Measurements from ENCODE around the gene RBP7.
A peak's percentile ranks its signal among the peaks of the same experiment; 100 is the strongest.

Gene RBP7

DNA sequence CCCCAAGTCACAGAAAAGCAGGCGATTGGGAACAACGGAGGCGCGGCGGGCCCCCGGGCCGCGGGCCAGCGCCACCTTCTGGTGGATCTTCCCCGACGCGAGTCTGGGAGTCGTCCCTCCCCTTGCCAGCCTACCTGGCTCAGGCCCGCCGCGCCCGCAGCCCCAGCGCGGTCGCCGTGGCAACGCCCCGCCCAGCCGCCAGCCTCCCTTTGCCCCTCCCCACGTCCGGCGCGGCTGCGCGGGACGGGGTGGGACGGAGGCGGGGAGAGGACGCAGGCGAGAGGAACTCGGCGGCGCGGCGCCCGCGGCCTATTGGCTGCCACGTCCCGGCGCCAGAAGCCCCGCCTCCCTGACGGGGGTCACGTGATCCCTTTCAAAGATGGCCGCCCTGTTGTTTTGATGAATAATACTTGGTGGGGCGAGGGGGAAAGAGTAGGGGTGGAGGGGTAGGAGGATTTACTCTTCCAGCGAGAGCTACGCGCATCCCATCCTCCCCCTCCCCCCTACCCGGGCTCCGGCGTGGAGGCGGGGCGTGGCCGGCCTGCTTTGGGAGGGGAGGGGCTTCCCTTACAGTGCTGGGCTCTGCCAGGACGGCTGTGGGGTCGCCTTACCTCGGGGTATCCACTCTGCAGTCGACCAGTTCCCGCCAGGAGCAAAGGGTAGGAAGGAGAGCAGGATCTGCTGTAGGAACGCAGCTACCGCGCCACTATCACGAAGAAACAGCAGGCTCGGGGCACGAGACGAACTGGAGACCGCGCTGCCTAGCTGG lies 35.7 kb downstream of the RBP7 start, which contains the start of gene UBE4B:
Gene UBE4B, plus strand, starts transcription at position 369 of the 769 bp plus-strand sequence. CDS start 713 bp downstream, outside the sequence.
- peak; percentile 99 for DNase-seq

DNA sequence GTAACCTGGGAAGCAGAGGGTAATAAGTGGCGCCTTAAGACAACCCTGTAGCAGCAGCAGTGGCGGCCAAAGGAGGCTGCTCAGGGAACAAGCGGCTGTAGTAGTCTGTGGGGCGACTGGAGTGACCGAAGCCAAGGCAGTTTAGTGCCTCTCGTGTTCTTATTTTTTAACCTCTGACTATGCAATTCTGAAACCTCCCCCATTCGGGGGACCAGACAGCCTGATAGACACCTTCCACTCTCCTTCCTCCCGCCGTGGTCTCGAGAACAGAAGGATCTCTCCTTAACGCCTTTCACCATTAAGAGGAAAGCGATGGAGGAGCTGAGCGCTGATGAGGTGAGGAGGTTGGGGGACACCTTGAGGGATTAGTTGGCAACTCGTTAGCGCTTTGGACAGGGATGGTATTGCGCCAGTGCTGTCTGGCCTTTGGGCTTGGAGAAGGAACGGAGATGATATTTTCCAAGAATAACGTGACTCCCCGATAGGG lies 36.4 kb downstream of the RBP7 start:
- DNase-seq = no peak

DNA sequence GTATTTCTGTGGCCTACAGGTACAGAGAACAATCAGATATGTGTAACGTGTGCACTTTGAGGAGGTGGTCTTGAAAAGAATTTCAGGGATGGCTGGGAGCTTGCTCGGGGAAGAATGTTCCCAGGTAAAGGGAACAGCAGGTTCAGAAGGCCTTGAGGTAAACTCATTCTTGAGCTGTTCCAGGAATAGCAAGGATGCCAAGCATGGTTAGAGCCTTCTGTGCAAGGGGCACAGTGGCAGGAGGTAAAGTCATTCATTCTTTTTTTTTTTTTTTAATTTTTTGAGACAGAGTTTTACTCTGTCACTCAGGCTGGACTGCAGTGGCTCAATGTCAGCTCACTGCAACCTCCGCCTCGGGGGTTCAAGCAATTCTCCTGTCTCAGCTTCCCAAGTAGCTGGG lies 45.7 kb downstream of the RBP7 start:
- no peak for DNase-seq

DNA sequence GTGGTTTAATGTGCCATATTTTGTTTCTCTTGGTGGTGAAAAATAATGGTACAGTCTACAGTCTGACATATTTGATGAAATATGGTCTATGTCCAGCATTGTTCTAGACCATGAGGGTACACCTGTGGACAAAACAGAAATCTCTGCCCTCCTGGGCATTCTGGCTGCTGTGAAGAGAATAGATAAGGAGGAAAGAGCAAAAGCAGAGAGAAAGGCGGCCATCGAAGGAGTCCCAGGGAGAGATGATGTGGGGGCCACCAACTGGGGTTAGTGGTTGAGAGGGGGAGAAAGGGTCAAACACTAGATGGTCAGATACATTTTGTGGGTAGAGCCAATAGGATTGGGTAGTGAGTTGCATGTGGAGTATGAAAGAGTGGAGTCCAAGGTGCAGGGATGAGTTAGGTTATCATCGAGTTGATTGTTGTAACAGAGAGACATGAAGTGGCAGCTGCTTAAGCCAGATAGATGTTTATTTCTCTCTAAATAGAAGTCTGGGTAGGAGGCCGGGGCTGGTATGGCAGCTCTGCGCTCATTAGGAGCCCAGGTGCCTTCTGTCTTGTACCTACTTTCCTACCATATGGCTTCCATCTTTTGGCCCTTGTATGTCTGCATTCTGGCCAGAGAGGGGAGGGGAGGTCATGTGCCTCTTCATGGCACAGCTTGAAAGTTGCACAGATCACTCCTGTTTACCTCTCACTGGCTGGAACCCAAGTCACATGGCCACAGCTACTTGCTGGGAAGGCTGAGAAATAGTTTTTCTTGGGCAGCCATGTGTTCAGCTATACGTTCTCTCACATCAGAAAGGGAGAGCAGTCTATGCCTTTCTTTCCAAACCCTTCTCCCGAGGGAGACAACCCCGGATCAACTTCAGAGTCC lies 48.7 kb downstream of the RBP7 start:
- no peak for DNase-seq

DNA sequence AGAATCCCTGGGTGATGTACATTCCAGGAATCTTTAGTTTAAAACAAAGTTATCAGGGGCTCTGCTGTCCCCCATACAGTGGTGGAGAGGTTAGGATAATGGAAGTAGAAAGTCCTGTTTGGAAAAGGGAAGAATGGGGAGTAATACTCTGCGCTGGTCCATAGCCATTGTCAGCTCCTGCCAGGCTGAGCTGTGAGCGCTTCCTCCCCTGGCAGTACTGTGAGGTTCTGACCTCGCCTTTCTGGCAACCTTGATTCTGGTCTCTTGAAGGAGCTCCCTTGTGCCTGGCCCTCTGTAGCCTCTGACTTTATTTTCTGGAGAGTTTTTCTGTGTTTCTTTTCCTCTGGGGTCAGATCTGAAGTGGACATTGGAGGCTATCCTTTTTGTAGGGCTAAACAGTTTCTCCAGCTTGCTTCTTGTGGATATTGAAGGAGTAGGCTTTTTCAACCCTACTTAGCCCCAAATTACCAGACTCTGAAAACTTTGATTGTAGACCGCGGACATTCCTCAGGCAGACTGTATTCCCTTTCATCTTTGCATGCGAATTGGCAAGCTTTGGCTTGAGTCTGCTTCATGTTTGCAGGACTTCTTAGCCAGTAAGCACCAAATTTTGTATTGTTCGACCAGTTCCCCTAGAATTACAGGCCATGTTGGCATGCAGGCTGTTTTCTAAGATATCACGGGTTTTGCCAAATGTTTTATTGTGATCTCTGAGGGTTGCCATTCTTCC lies 49.5 kb downstream of the RBP7 start:
- DNase-seq = no peak

DNA sequence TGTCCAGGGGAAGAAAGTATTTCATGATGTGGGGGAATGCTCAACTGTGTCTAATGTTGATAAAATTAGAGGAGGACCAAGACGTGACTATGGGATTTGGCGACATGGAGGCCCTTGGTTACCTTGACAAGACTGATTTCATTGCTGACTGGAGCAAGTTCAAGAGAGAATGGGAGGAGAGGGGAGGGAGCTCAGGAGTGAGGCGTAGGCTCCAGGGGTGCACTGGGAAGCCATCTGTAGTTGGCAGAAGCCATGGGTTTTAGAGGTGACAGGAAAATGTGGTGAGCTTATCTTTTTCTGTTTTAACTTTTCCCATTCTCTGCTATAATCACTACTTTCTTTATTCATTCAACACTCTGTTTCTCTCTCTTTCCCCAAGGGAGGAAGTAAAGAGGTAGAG lies 51.6 kb downstream of the RBP7 start:
- no peak for DNase-seq

DNA sequence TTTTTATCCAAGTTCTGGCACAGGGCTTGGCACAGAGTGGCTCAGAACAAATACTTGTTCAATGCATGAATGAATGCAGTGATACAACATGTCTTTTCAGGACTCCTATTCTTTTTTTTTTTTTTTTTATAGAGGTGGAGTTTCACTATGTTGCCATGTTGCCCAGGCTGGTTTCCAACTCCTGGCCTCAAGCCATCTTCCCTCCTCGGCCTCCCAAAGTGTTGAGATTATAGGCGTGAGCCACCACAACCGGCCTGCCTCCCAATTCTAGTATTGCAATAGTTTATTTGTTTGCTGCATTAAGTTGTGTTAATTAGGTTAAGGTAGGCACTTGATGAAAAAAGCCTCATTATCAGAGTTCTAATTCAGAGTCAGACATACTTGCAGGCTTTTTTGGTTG lies 53.6 kb downstream of the RBP7 start:
- no peak for DNase-seq

DNA sequence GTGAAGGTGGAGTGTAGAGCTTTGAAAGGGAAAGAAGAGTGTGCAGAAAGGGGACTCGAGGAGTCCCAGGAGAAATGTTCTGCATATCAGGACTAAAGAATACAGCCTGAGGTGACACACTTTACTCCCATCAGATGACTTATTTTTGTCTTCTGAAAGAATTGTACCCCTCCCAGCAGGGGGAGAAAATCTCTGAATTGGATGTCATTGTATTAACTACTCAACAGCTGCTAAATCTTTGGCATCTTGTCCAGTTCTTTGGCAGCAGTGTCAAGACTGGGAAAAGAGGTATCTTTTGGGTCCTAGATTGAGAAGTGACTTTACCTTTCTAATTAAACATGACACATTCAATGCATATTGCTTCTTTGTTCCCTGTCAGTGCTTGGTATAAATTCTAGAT lies 54.6 kb downstream of the RBP7 start:
- DNase-seq = no peak

DNA sequence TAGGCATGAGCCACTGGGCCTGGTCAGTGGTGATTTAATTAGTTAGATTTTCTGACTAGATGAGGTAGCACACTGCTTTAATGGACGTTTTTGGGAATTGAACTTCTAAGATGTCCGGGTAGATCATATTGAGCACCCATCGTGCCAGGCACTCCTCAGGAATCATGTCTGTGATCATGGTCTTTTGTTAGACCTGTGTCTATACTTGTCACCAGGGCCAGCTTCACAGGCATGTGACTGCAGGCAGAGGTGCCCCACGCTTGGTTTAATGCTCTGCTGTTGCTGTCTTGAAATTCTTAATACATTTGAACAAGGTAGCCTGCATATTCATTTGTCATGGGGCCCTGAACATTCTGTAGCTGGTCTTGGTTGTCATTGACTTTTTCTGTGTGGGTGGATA lies 55.3 kb downstream of the RBP7 start:
- no peak for DNase-seq

DNA sequence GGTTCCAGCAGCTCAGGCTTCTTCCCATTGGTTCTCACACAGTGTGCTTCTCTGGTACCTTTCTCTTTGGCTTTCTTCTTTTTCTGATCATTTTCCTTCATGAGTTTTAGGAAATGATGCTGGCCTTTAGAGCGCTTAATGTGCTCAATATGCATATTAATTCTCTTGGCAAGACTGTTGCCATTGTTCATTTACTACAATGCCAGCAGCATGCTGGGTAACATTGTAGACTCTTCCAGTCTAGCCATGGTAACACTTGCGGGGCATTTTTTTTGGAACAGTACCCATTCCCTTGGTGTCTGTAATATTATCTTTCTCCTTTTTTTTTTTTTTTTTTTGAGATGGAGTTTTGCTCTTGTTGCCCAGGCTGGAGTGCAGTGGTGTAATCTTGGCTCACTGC lies 57.4 kb downstream of the RBP7 start:
- no peak for DNase-seq

DNA sequence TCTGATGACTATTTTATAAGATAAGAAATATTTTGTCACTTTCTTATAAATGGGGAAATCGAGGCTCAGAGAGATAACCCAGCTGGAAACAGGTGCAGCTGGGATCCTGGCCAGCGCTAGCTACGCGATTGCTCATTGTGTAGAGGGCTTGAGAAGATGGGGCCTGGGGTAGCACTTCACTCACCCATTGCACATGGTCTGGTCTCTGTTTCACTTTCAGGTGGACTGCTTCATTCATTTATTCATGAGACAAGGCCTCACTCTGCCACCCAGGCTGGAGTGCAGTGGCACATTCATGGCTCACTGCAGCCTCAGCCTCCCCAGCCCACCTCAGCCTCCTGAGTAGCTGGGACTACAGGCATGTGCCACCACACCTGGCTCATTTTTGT lies 59.6 kb downstream of the RBP7 start:
- DNase-seq = no peak

DNA sequence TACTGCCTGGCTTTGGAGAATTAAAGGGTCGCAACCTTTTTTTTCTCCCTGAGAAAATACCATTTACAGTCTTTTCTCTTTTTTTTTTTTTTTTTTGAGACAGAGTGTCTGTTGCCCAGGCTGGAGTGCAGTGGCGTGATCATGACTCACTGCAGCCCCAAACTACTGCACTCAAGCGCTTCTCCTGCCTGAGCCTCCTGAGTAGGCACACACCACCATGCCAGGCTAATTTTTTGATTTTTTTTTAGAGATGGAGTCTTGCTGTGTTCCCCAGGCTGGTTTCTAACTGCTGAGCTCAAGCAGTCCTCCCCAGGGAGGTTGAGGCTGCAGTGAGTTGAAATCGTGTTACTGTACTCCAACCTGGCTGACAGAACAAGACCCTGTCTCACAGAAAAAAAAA lies 60.3 kb downstream of the RBP7 start:
- no peak for DNase-seq

DNA sequence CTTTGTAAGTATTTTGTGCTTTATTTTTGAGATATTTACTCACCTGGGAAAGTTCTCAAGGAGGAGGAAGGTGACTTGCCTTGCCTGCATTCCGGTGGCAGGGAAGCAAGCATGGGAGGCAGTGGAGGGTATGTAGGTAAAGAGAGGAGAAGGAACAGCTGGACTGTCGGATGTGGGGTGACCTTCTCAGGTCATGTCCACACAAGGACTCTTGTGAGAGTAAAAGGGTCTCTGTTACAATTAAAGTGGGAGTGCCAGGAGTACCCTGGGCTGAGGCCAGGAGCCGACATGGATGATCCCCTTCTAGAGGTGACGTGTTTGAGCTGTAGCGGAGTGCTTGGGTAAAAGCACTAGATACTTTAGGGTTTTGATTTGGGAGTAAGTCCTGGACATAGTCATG lies 60.8 kb downstream of the RBP7 start:
- no peak for DNase-seq

DNA sequence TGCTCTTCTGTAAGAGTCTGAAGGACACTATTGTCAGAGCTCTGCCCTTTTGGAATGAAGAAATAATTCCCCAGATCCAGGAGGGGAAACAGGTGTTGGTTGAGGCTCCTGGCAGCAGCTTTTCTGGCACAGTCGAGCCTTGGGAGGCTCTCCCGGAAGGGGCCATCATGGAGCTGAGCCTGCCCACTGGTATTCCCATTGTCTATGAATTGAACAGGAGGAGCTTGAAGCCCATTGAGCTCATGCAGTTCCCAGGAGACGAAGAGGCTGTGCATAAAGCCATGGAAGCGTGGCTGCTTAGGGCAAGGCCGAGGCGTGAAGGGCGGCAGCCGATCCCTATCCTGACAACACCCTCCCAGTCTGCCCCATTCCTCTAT lies 62.3 kb downstream of the RBP7 start:
- DNase-seq = no peak

DNA sequence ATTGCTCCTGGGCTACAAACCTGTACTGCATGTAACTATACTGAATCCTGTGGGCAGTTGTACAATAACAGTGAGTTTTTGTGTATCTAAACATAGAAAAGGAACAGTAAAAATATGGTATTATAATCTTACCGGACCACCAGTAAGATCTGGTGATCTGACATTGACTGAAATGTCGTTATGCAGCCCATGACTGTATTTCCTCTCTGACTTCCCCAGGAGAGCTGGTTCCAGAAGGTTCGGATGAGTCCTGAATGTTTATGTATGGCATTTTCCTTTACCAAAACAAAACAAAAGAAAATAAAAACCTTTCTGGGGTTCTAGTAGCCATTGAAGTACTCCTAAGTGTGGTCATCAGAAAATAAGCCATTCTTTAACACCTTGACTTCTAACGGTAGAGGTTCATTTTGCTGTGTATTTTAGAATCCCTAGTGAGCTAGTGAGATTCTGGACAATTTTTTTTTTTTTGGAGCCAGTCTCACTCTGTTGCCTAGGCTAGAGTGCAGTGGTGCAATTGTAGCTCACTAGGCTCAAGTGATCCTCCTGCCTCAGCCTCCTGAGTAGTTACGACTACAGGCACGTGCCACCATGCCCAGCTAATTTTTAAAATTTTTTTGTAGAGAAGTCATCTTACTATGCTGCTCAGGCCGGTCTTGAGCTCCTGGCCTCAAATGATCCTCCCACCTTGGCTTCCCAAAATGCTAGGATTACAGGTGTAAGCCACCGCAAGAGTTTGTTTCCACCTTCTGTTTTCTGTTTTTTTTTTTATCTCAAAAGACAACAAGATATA lies 63.5 kb downstream of the RBP7 start:
- DNase-seq = no peak

DNA sequence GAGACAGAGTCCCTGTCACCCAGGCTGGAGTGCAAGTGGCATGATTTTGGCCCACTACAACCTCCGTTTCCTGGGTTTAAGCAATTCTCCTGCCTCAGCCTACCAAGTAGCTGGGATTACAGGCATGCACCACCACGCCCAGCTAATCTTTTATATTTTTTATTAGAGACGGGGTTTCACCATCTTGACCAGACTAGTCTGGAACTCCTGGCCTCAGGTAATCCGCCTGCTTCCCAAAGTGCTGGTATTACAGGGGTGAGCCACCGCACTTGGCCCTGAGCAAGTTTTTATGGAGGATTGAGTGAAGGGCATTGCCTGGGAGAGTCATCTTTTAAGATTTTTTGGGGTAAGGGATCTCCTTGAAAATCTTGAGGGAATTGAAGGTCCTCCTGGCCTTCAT lies 64.2 kb downstream of the RBP7 start:
- DNase-seq = no peak

DNA sequence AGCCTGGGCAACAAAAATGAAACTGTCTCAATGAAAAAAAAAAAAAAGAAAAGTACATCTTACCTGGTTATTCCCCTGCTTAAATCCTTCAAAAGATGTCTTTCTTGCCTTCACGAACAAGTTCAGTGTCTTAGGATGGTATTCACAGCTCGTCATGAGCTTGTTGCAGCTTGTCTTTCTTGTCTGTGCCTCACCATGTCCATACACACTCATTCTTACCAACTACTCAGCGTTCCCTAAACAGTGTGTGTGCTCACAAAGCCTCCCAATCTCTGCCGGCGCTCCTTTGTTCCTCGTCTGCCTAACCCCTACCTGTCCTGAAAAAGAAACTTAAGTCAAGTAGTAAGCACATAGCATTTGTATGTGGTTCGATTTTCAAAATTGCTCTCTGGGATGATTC lies 66.8 kb downstream of the RBP7 start:
- DNase-seq = no peak

DNA sequence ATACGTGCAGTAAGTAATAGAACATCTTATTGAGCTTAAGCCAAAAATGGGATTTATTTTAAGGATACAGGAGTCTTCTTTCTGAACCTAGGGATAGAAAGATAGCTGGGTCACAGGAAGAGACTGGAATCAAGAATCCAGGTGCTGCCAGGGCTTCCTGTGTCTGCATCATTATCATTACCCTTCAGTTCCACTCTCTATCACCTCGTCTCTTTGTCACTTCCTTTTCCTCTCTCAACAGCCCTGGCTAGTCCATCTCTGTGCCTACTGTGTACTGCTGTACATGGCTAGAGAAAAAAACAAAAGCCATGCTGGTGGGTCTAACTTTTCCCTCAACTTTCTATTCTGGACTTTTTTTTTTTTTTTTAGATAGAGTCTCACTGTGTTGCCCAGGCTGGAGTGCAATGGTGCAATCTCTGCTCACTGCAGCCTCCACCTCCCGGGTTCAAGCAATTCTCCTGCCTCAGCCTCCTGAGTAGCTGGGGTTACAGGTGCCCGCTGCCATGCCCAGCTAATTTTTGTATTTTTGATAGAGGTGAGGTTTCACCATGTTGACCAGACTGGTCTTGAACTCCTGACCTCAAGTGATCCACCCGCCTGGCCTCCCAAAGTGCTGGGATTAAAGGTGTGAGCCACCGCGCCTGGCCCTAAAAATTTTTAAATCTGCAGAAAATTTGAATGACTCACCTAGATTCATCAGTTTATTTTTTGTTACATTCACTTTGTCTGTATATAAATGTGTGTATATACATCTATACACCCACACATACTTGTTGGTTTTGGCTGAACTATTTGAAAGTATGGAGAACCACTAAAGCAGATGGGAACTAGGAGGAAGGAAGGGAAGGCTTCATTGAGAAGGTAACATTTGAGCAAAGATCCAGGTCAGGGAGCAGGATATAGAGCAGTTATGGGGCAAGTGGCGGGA lies 67.7 kb downstream of the RBP7 start:
- no peak for DNase-seq

DNA sequence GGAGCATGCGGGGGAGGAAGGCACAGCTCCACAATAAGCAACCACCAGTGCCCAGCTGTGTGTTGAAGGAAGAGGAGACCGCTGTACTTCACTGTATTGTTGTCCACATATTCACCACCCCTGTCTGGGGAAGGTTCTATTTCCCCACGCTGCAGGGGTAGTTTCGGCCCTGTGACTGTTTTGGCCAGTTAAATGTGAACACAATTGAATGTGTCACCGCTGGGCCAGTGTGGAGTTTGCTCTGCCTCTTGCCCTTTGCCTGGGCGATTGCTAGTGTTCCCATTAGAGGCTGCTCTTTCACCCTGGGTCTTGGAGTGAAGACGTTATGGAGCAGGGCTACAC lies 68.3 kb downstream of the RBP7 start:
- DNase-seq = no peak
